ENCODE measurements around the gene SPECC1L.

SPECC1L gene

DNA sequence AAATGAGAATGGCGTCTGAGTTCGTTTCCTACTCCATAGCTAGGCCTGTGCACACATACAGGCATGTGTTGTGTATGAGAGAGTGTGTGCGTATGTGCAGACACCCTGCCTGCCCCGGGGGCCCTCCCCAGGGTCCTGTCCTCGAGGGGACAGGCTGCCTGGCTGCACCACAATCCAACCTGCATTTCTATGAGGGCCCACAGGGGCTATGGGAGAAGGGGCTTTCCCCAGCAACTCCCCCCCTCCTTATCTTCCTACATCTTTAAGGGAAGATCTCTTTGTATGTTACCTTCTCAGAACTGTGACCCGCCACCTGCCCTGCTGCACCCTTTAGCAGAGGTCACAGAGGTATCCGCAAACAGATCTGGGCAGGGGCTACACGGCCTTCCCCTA lies 171.7 kb downstream of the SPECC1L start:
- DNase-seq (ENCODE audit: low read depth, low spot score), result no peak

DNA sequence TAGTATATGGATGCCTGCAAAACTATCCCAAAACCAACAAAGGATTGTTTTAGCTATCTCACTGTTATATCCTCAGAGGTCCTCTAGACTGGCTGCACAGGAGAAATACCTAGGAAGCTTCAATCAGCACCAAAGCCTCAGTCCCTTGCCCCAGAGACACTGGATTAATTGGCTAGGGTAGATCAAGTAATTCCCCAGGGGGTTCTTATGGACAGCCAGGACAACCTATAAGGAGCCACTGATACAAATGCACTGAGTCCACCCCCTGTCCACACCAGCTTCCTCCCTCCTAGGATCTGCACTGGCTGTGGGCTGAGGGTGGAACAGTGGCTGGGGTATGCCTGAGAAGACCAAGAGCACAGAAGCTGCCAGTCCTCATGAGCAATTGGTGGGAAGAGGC lies 173.0 kb downstream of the SPECC1L start:
- DNase-seq (ENCODE audit: low read depth, low spot score), result no peak

DNA sequence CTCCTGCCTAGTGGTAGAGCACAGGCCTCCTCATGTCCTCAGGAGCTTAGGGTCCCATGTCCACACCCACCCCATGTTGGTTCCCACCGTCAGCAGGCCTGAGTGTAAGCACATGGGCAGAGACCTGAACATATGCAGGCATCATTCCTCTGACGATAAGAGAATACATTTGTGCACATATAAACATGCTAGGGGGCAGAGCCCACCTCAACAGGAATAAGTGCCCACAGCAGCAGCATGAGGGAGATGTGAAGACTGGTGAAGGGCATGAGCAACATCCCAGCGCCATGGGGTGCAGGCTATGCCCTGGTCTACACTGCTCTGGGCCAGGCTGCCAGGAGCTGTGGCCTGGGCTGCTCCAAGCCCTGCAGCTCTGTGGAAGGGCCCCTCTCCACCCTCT lies 173.6 kb downstream of the SPECC1L start:
- DNase-seq (ENCODE audit: low read depth, low spot score), result no peak

DNA sequence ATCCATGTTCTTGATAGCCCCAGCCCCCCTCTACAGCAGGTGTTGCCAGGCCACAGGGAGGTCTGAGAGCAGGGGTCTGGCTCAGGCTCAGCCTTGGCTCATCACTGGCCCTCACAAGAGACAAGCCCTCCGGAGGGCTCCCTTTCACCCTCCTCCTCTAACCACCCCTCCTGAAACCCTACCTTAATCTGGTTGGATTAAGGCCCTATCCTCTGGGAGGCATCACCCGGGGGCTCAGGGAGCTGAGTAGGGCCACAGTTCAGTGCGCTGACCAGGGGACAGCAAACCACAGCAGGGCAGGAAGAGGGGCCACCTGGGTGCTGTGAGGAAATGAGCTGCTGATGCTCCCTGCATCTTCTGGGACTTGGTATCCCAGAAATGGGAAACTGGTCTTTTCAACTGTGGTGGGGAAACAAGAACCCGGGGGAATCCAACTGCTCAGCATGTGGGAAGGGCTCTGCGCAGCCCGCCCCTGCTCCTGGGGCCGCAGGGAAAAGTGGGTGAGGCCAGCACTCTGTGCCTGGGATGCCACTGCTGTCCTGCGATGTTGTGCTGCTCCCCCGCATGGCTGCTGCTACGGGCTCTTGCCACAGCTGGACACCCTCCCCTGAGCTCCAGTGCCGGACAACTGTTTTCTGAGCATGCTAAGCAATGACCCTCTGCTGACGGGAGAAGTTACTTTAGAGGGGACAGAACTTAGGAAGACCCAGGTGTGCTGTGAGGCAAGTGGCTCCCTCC lies 174.3 kb downstream of the SPECC1L start:
- DNase-seq (ENCODE audit: low read depth, low spot score), result no peak

GRCh38 chr22:24445481-24446259 lies 175.0 kb downstream of the SPECC1L start:
- no peak for DNase-seq (ENCODE audit: low read depth, low spot score)

- no peak for DNase-seq (ENCODE audit: low read depth, low spot score)
Observed at GRCh38 chr22:24446260-24446611, 175.6 kb downstream of the SPECC1L start.

DNA sequence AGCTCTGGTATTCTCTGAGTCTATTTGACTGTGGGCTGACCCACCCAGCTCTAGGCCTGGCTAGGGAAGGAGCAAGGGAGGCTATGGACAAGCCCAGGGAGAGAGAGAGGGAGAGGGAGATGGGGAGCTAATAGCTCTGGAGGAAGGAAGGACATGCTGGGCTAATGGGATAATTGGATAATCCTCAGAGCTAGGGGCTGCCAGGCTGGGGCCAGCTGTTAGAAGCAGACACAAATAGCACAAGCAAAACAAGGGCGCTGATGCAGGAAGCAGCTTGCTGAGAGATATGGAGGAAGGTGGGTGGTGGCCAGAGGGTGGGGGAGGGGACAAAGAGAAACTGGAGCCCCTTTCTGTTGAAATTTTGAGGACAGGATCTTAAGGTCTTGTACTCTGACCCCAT lies 180.0 kb downstream of the SPECC1L start:
- no peak for DNase-seq (ENCODE audit: low read depth, low spot score)

- no peak for DNase-seq (ENCODE audit: low read depth, low spot score)
Observed at GRCh38 chr22:24451162-24451561, 180.5 kb downstream of the SPECC1L start.

DNA sequence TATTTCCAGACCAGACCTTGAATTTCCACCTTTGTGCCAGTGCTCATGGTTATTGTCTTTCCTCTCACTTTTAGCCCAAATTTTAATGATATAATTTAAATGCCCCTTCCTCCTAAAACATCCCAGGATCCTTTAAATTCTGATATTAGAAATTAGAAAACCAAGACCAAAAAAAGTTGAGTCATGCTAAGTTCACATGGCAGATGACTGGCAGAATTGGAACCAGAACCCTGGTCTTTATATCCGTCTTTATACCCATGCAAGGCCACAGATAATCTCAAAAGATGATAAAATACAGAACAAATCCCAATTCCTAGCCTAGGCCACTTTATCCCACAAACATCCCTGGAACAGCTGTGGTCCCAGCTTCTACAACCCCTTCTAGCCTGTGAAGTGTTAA lies 183.2 kb downstream of the SPECC1L start:
- no peak for DNase-seq (ENCODE audit: low read depth, low spot score)

DNA sequence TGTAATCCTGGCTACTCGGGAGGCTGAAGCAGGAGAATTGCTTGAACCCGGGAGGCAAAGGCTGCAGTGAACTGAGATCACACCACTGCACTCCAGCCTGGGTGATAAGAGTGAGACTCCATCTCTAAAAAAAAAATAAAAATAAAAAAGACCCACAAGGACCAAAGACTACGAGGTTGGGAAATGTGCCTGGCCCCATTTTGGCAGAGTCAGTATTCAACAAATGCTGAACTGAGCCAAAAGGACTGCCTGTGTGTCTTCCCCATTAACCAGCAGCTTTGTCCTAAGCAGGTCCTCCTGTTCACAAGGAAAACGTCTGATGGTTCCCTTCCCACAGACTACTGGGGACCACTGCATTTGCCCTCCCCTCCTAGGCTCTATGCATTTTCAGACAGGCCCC lies 184.4 kb downstream of the SPECC1L start:
- DNase-seq (ENCODE audit: low read depth, low spot score), result no peak

GRCh38 chr22:24455751-24456426 lies 185.3 kb downstream of the SPECC1L start:
- no peak for DNase-seq (ENCODE audit: low read depth, low spot score)

- no peak for DNase-seq (ENCODE audit: low read depth, low spot score)
Observed at GRCh38 chr22:24457894-24458420, 187.3 kb downstream of the SPECC1L start.

DNA sequence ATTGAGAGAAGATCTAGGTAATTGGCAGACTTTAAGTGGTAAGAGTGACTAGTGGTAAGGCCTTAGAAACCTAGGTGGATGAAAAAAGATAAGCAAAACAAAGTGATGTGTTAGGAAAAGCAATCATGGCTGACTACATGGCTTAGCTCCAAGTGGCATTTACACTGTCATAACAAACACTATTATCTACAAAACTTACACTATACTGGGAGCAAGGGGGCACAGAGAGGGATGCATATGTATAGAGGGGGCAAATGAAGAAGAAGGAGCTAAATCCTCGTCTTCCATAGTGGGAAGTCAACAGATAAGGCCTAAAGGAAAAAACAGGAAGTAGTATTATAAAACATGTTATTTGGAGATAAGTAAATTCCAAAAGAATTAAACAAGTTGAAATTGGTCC lies 189.3 kb downstream of the SPECC1L start:
- DNase-seq (ENCODE audit: low read depth, low spot score), result no peak

GRCh38 chr22:24460418-24461089 lies 189.9 kb downstream of the SPECC1L start:
- DNase-seq (ENCODE audit: low read depth, low spot score), result no peak

- DNase-seq (ENCODE audit: low read depth, low spot score), result no peak
Observed at GRCh38 chr22:24463071-24463760, 192.6 kb downstream of the SPECC1L start.

GRCh38 chr22:24465566-24465965 lies 194.9 kb downstream of the SPECC1L start:
- DNase-seq (ENCODE audit: low read depth, low spot score), result no peak

DNA sequence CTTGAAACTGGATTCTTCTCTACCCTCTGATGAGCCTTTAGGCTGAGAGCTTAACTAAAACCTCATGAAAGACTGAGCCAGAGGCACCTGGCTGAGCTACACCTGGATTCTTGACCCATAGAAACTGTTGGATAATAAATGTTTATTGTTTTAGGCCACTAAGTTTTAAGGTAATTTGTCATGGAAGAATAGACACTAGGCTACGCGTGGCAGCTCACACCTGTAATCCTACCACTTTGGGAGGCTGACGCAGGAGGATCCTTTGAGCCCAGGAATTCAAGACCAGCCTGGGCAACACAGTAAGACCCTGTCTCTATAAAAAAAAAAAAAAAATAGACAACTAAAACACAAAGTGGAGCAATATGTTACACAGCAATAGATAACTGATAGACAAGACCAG lies 195.3 kb downstream of the SPECC1L start:
- no peak for DNase-seq (ENCODE audit: low read depth, low spot score)

GRCh38 chr22:24466716-24467328 lies 196.2 kb downstream of the SPECC1L start:
- no peak for DNase-seq (ENCODE audit: low read depth, low spot score)

GRCh38 chr22:24467340-24467739 lies 196.7 kb downstream of the SPECC1L start:
- DNase-seq (ENCODE audit: low read depth, low spot score), result no peak

Measured in activated naive CD8-positive, alpha-beta T cell treated with anti-CD3 and anti-CD28 coated beads, Interleukin-2, amount 50 U/mL, for 16 hours (primary cell).